K562 (cell line): Measurements from ENCODE around the gene CYB5R3. TPM values are rescaled to one million over a fixed set of nuclear protein-coding genes. Genes with fewer than 3 reads are reported as not detected.

Experiments used
- ARID3B ChIP-seq: fragments of 250-450 bp; sonication (Bioruptor Pico); IDR thresholded peaks from 2 replicates; pipeline ENCODE4 v1.4.0; 2020; ENCODE audit warnings: borderline replicate concordance
- BDP1 ChIP-seq: IDR thresholded peaks from 3 replicates; pipeline ENCODE4 v1.6.1; 2011; ENCODE audit not compliant: insufficient read length, insufficient read depth
- CTCF ChIP-seq, 3 experiments: IDR thresholded peaks in 2 of 3; conservative IDR thresholded peaks in 1 of 3; 2 replicates each; pipeline ENCODE4 v1.5.1; 2011 to 2012; ENCODE audit warnings: low read length in 3 of 3, mild to moderate bottlenecking in 3 of 3, control low read depth in 2 of 3, improper control_type of control experiment in 1 of 3, inconsistent platforms in 1 of 3, low read depth in 1 of 3, mixed read lengths in 1 of 3, moderate library complexity in 1 of 3; ENCODE audit not compliant: insufficient read depth in 2 of 3
- FOXJ3 ChIP-seq: sonication (generic); formaldehyde crosslinking; IDR thresholded peaks from 2 replicates; pipeline ENCODE4 v1.4.0; 2020; ENCODE audit warnings: mild to moderate bottlenecking, missing genetic modification reagents
- HIVEP1 ChIP-seq: fragments of 250-450 bp; sonication (Bioruptor Pico); IDR thresholded peaks from 2 replicates; pipeline ENCODE4 v1.4.0; 2020; ENCODE audit warnings: mild to moderate bottlenecking
- KAT2B ChIP-seq: IDR thresholded peaks from one replicate; pipeline ENCODE4 v1.6.1; 2012; ENCODE audit warnings: low read depth, mild to moderate bottlenecking, control low read depth, inconsistent platforms, low read length, moderate library complexity
- NFE2 ChIP-seq: IDR thresholded peaks from 2 replicates; pipeline ENCODE4 v1.6.1; 2014; ENCODE audit warnings: antibody characterized with exemption, low read depth
- NR4A1 ChIP-seq, 2 experiments: fragments of 250-450 bp in 1 of 2; fragments of 450-650 bp in 1 of 2; sonication (Bioruptor Pico) in 1 of 2; IDR thresholded peaks; 2 replicates each; pipeline versions ENCODE4 v1.4.0 to v1.6.1; 2016 to 2020; ENCODE audit warnings: mild to moderate bottlenecking in 2 of 2, missing compliant biosample characterization in 1 of 2, missing genetic modification characterization in 1 of 2, moderate library complexity in 1 of 2
- RB1 ChIP-seq: fragments of 450-650 bp; IDR thresholded peaks from 2 replicates; pipeline ENCODE4 v1.6.1; 2017; ENCODE audit warnings: low read depth, mild to moderate bottlenecking
- SFPQ ChIP-seq: fragments of 200-400 bp; formaldehyde crosslinking; IDR thresholded peaks from 2 replicates; pipeline ENCODE4 v1.6.1; 2017; ENCODE audit warnings: mild to moderate bottlenecking, low read depth, low read length, moderate library complexity
- STAT5A ChIP-seq: IDR thresholded peaks from 2 replicates; pipeline ENCODE4 v1.6.1; 2012; ENCODE audit warnings: low read length, inconsistent platforms, borderline replicate concordance
- ZBTB8A ChIP-seq: fragments of 450-650 bp; IDR thresholded peaks from 2 replicates; pipeline ENCODE4 v1.6.1; 2018; ENCODE audit warnings: mild to moderate bottlenecking, moderate library complexity; ENCODE audit not compliant: partially characterized antibody
- polyA plus RNA-seq, 8 experiments: library from polyadenylated mRNA; depleted of rRNA in 4 of 8; stranded (reverse) in 5 of 8; unstranded in 3 of 8; fragments of >200 nt; fragmentation: Nextera tagmentation in 2 of 8; fragmentation: Illumina TruSeq in 1 of 8; extraction: Ambion mirVana in 2 of 8; extraction: Trizol in 1 of 8; gene quantifications; 2 replicates each; pipeline versions ENCODE4 v1.2.1 to v1.2.3, GENCODE V29; 2011 to 2014; ENCODE audit warnings: inconsistent platforms in 1 of 8, missing spikeins in 1 of 8
- total RNA-seq, 7 experiments: library from RNA; depleted of rRNA in 6 of 7; stranded (reverse); fragments of >200 nt in 6 of 7; fragmentation: Illumina TruSeq in 2 of 7; extraction: Trizol in 2 of 7; gene quantifications; 2 replicates each; pipeline versions ENCODE4 v1.2.1 to v1.2.3, GENCODE V29; 2011 to 2021; ENCODE audit warnings: low replicate concordance in 1 of 7
- TF ChIP-seq, protein P1 (sequence below), 2 experiments: fragments of 150-350 bp in 1 of 2; IDR thresholded peaks; 2 replicates each; pipeline ENCODE4 v1.6.1; 2012 to 2016; ENCODE audit warnings: low read depth in 2 of 2, low read length in 2 of 2, mild to moderate bottlenecking in 1 of 2, moderate library complexity in 1 of 2

Gene CYB5R3
- total and polyA plus RNA-seq, 9 of the 15 experiments (the other 6 are each of a cell fraction or from before 2014, with no cell fraction given), result 1.4 to 66.8 (median 23.4) TPM

DNA sequence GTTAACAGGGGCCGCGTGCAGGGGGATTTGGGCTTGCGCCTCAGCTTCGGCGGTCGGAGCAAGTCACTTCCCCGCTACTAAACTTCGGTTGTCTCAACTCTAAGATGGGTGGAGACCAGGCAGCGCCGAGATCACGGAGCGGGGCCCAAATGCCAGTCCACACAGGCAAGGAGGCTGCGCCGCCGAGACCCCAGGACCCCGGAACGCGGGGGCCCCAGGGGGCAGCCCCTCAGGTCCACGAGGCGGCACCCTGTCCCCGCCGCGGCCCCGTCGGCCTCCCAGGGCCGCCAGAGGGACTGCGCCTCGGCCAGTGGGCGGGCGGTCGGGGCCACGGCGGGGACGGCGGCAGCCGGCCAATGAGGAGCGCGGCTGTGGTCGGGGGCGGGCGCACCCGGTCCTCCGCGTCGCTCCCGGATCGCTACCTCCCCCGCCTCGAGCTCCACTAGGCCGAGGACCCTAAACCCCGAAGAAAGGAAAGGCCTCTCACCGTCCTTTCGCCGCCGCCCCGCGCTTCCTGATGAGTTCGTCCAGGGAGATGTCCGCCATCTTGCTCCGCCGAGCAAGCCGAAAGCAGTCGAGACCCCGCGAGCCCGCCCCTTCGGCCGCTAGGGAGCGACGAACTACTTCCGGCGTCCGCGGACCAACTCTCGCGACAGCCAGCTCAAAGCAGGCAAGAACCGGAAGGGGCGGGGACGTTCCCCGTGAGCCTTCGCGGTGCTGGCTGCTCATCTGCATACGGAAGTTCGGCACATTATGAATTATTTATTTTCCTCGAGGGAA lies 34.7 kb downstream of the CYB5R3 start, which contains the start of gene POLDIP3 (continued):
- peak in 2 of 3 experiments; percentile 21 to 38; a peak in 3 of 6 replicates for TF ChIP-seq CTCF (IDR thresholded peaks at IDR 0.05 in 2 of 3, conservative IDR thresholded peaks at IDR 0.05 in 1 of 3; ENCODE audit: insufficient read depth in 2 of 3, low read depth in 1 of 3, low read length in 3 of 3)
- no peak for TF ChIP-seq HIVEP1 (CRISPR knock-in tag)
- no peak for TF ChIP-seq FOXJ3 (CRISPR knock-in tag)
- TF ChIP-seq, protein P1, sequence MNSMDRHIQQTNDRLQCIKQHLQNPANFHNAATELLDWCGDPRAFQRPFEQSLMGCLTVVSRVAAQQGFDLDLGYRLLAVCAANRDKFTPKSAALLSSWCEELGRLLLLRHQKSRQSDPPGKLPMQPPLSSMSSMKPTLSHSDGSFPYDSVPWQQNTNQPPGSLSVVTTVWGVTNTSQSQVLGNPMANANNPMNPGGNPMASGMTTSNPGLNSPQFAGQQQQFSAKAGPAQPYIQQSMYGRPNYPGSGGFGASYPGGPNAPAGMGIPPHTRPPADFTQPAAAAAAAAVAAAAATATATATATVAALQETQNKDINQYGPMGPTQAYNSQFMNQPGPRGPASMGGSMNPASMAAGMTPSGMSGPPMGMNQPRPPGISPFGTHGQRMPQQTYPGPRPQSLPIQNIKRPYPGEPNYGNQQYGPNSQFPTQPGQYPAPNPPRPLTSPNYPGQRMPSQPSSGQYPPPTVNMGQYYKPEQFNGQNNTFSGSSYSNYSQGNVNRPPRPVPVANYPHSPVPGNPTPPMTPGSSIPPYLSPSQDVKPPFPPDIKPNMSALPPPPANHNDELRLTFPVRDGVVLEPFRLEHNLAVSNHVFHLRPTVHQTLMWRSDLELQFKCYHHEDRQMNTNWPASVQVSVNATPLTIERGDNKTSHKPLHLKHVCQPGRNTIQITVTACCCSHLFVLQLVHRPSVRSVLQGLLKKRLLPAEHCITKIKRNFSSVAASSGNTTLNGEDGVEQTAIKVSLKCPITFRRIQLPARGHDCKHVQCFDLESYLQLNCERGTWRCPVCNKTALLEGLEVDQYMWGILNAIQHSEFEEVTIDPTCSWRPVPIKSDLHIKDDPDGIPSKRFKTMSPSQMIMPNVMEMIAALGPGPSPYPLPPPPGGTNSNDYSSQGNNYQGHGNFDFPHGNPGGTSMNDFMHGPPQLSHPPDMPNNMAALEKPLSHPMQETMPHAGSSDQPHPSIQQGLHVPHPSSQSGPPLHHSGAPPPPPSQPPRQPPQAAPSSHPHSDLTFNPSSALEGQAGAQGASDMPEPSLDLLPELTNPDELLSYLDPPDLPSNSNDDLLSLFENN (IDR thresholded peaks at IDR 0.05; ENCODE audit: low read depth in 2 of 2, low read length in 2 of 2), result no peak
- no peak for TF ChIP-seq ARID3B (CRISPR knock-in tag)
- TF ChIP-seq KAT2B, result no peak
- TF ChIP-seq NFE2, result no peak
- TF ChIP-seq ZBTB8A, result no peak
- TF ChIP-seq STAT5A, result no peak
- no peak for TF ChIP-seq BDP1
- no peak for TF ChIP-seq SFPQ
- TF ChIP-seq RB1, result 0 out of 2 replicates have a peak, but pooled peaks have one; percentile 61
- TF ChIP-seq NR4A1 (CRISPR knock-in tag; IDR thresholded peaks at IDR 0.05), result no peak
- TF ChIP-seq NR4A1 (tag; IDR thresholded peaks at IDR 0.05), result no peak
